A549 (cell line): ENCODE data around the gene LSM12. TPM values are rescaled to one million over a fixed set of nuclear protein-coding genes. Genes with fewer than 3 reads are reported as not detected.

Experiments
- ATAC-seq, 2 experiments: fragments of 200-7000 bp in 1 of 2; fragments of >200 bp in 1 of 2; cut with Nextera tagmentation in 1 of 2; cut with Tn5 transposase in 1 of 2; 3 replicates each; pipeline versions ENCODE4 v1.8.0 to v1.9.1; 2018 to 2020; ENCODE audit warnings: mild to moderate bottlenecking in 1 of 2, moderate library complexity in 1 of 2
- CTCF ChIA-PET: fragments of 300-600 bp; sonication (Branson Sonifier 250); formaldehyde crosslinking; extraction: SDS; loops from one replicate; lab custom pipeline; 2021; ENCODE audit warnings: antibody characterized with exemption, inconsistent platforms; lab: Yijun Ruan, JAX
- POLR2A ChIA-PET: fragments of 350-600 bp; formaldehyde crosslinking; extraction: SDS; loops from one replicate; lab custom pipeline; 2021; ENCODE audit warnings: antibody characterized with exemption, inconsistent platforms; lab: Yijun Ruan, JAX
- DNase-seq, 2 experiments: peaks; one replicate each; pipeline versions ENCODE4 v3.0.0 to v3.0.0-alpha.2; 2011 to 2016; ENCODE audit warnings: low read depth in 1 of 2, low spot score in 1 of 2
- FAIRE-seq: peaks from 2 replicates; lab custom pipeline; 2011; peaks lifted over from hg19 to GRCh38; lab: Jason Lieb, UNC
- H3K27ac ChIP-seq, 2 experiments: fragments of >200 bp; sonication (Bioruptor Twin); formaldehyde crosslinking; 3 replicates each; pipeline ENCODE4 v1.5.1; 2016 to 2017
- H3K4me1 ChIP-seq: fragments of >200 bp; sonication (Bioruptor Twin); formaldehyde crosslinking; 3 replicates; pipeline ENCODE4 v1.6.1; 2016
- H3K4me2 ChIP-seq: fragments of >200 bp; sonication (Bioruptor Twin); formaldehyde crosslinking; 3 replicates; pipeline ENCODE4 v1.6.1; 2016
- H3K4me3 ChIP-seq: fragments of >200 bp; sonication (Bioruptor Twin); formaldehyde crosslinking; 3 replicates; pipeline ENCODE4 v1.5.1; 2016
- H3K9me3 ChIP-seq: fragments of >200 bp; sonication (Bioruptor Twin); formaldehyde crosslinking; 3 replicates; pipeline ENCODE4 v1.6.1; 2016
- BHLHE40 ChIP-seq: IDR thresholded peaks from 2 replicates; pipeline ENCODE4 v1.6.1; 2012; ENCODE audit warnings: low read depth, low read length, inconsistent platforms
- CEBPB ChIP-seq, 2 experiments: fragments of >200 bp in 1 of 2; sonication (Bioruptor Twin) in 1 of 2; formaldehyde crosslinking in 1 of 2; IDR thresholded peaks; 2 replicates each; pipeline ENCODE4 v1.6.1; 2012 to 2016
- CHD4 ChIP-seq: fragments of 200-600 bp; sonication (generic); IDR thresholded peaks from 2 replicates; pipeline ENCODE4 v1.6.1; 2016; ENCODE audit warnings: antibody characterized with exemption, mild to moderate bottlenecking, borderline replicate concordance
- EHMT2 ChIP-seq: fragments of 200-600 bp; sonication (generic); IDR thresholded peaks from 2 replicates; pipeline ENCODE4 v1.6.1; 2016; ENCODE audit warnings: antibody characterized with exemption, low read depth, mild to moderate bottlenecking, moderate library complexity
- ELK1 ChIP-seq: fragments of 150-350 bp; IDR thresholded peaks from 2 replicates; pipeline ENCODE4 v1.6.1; 2014; ENCODE audit warnings: low read depth, mild to moderate bottlenecking, low read length
- ESRRA ChIP-seq: fragments of 150-350 bp; IDR thresholded peaks from 2 replicates; pipeline ENCODE4 v1.6.1; 2014; ENCODE audit warnings: mild to moderate bottlenecking, low read length, borderline replicate concordance
- FOSB ChIP-seq: fragments of 250-450 bp; sonication (Bioruptor Pico); IDR thresholded peaks from 2 replicates; pipeline ENCODE4 v1.5.0; 2020; ENCODE audit warnings: mild to moderate bottlenecking, moderate library complexity
- FOSL2 ChIP-seq, 2 experiments: fragments of 450-650 bp in 1 of 2; fragments of >200 bp in 1 of 2; sonication (Bioruptor Twin) in 1 of 2; formaldehyde crosslinking; IDR thresholded peaks; 2 replicates each; pipeline versions ENCODE4 v1.5.0 to v1.6.1; 2016 to 2020; ENCODE audit warnings: mild to moderate bottlenecking in 1 of 2, moderate library complexity in 1 of 2
- FOXS1 ChIP-seq: fragments of 250-450 bp; sonication (Bioruptor Pico); IDR thresholded peaks from 2 replicates; pipeline ENCODE4 v1.5.0; 2020; ENCODE audit warnings: mild to moderate bottlenecking, moderate library complexity
- HEYL ChIP-seq: fragments of 250-450 bp; sonication (Bioruptor Pico); IDR thresholded peaks from 2 replicates; pipeline ENCODE4 v1.8.0; 2021; ENCODE audit warnings: mild to moderate bottlenecking, moderate library complexity
- HOXB13 ChIP-seq: fragments of 250-450 bp; sonication (Bioruptor Pico); IDR thresholded peaks from 2 replicates; pipeline ENCODE4 v1.5.0; 2020; ENCODE audit warnings: low read depth, mild to moderate bottlenecking, moderate library complexity
- HOXB5 ChIP-seq: fragments of 250-450 bp; sonication (Bioruptor Pico); IDR thresholded peaks from 2 replicates; pipeline ENCODE4 v1.5.0; 2020; ENCODE audit warnings: mild to moderate bottlenecking, moderate library complexity
- JUN ChIP-seq, 2 experiments: fragments of >200 bp; sonication (Bioruptor Twin); formaldehyde crosslinking; IDR thresholded peaks; 2 replicates in 1 of 2; 3 replicates in 1 of 2; pipeline ENCODE4 v1.6.1; 2016 to 2017
- JUNB ChIP-seq: fragments of >200 bp; sonication (Bioruptor Twin); formaldehyde crosslinking; IDR thresholded peaks from 2 replicates; pipeline ENCODE4 v1.6.1; 2016
- KDM1A ChIP-seq: fragments of 200-600 bp; sonication (generic); IDR thresholded peaks from 2 replicates; pipeline ENCODE4 v1.6.1; 2016; ENCODE audit warnings: low read depth, mild to moderate bottlenecking
- MAFK ChIP-seq: fragments of 450-650 bp; IDR thresholded peaks from 2 replicates; pipeline ENCODE4 v1.6.1; 2014; ENCODE audit not compliant: partially characterized antibody
- MAZ ChIP-seq: fragments of 150-350 bp; IDR thresholded peaks from 2 replicates; pipeline ENCODE4 v1.6.1; 2014; ENCODE audit warnings: antibody characterized with exemption, low read depth, low read length, borderline replicate concordance
- NFE2L2 ChIP-seq: fragments of 150-350 bp; conservative IDR thresholded peaks from 2 replicates; pipeline ENCODE4 v1.6.1; 2014; ENCODE audit warnings: low read length
- NPAS2 ChIP-seq: fragments of 250-450 bp; sonication (Bioruptor Pico); IDR thresholded peaks from 2 replicates; pipeline ENCODE4 v1.8.0; 2022; ENCODE audit warnings: mild to moderate bottlenecking, moderate library complexity, borderline replicate concordance
- PHF8 ChIP-seq: fragments of 200-600 bp; sonication (generic); IDR thresholded peaks from 2 replicates; pipeline ENCODE4 v1.6.1; 2016; ENCODE audit warnings: low read depth, mild to moderate bottlenecking, antibody characterized with exemption, moderate library complexity, borderline replicate concordance
- POLR2A ChIP-seq: IDR thresholded peaks from 2 replicates; pipeline ENCODE4 v1.6.1; 2012; ENCODE audit warnings: mild to moderate bottlenecking, low read length
- RAD21 ChIP-seq, 2 experiments: fragments of >200 bp in 1 of 2; sonication (Bioruptor Twin) in 1 of 2; formaldehyde crosslinking in 1 of 2; IDR thresholded peaks in 1 of 2; conservative IDR thresholded peaks in 1 of 2; 2 replicates in 1 of 2; 3 replicates in 1 of 2; pipeline ENCODE4 v1.6.1; 2012 to 2018; ENCODE audit warnings: inconsistent platforms in 1 of 2
- RARB ChIP-seq: fragments of 250-450 bp; sonication (Bioruptor Pico); IDR thresholded peaks from 2 replicates; pipeline ENCODE4 v1.8.0; 2021; ENCODE audit warnings: mild to moderate bottlenecking, moderate library complexity
- RFX5 ChIP-seq: fragments of 450-650 bp; IDR thresholded peaks from 2 replicates; pipeline ENCODE4 v1.7.1; 2014; ENCODE audit warnings: antibody characterized with exemption, mild to moderate bottlenecking, moderate library complexity
- SMC3 ChIP-seq: fragments of >200 bp; sonication (Bioruptor Twin); formaldehyde crosslinking; IDR thresholded peaks from 3 replicates; pipeline ENCODE4 v1.6.1; 2018; ENCODE audit warnings: inconsistent platforms
- SREBF2 ChIP-seq: fragments of 450-650 bp; IDR thresholded peaks from 2 replicates; pipeline ENCODE4 v1.6.1; 2014; ENCODE audit warnings: mild to moderate bottlenecking, moderate library complexity
- TFCP2L1 ChIP-seq: fragments of 250-450 bp; sonication (Bioruptor Pico); IDR thresholded peaks from 2 replicates; pipeline ENCODE4 v1.5.0; 2021; ENCODE audit warnings: mild to moderate bottlenecking
- ZC3H11A ChIP-seq: fragments of 450-650 bp; IDR thresholded peaks from 2 replicates; pipeline ENCODE4 v1.6.1; 2014; ENCODE audit warnings: antibody characterized with exemption, mild to moderate bottlenecking
- ZFP36 ChIP-seq: fragments of 450-650 bp; IDR thresholded peaks from 2 replicates; pipeline ENCODE4 v1.6.1; 2014; ENCODE audit warnings: borderline replicate concordance; ENCODE audit not compliant: partially characterized antibody
- ZSCAN20 ChIP-seq: fragments of 250-450 bp; sonication (Bioruptor Pico); IDR thresholded peaks from 2 replicates; pipeline ENCODE4 v1.8.0; 2022; ENCODE audit warnings: mild to moderate bottlenecking, moderate library complexity
- WGBS: methylation state at CpG from one replicate; pipeline ENCODE4 v1.1.6; 2017; ENCODE audit errors: missing lambda C conversion rate; 5-methylcytosine and 5-hydroxymethylcytosine counted together
- polyA plus RNA-seq, 4 experiments: library from polyadenylated mRNA; depleted of rRNA in 3 of 4; stranded (reverse); fragments of >200 nt; fragmentation: RNase III in 1 of 4; extraction: RNeasy Plus Mini Kit Qiagen cat#74134 plus additional on column Dnase treatment in 1 of 4; gene quantifications; 2 replicates in 3 of 4; 3 replicates in 1 of 4; pipeline ENCODE4 v1.2.3, GENCODE V29; 2011 to 2017
- TF ChIP-seq, protein P1 (sequence below): fragments of >200 bp; sonication (Bioruptor Twin); formaldehyde crosslinking; IDR thresholded peaks from 2 replicates; pipeline ENCODE4 v1.6.1; 2016

Gene LSM12
- polyA plus RNA-seq, 2 of the 4 experiments (the other 2 are of a cell fraction), result 43.9 to 75.0 TPM

GRCh38 chr17:44029736-44030135 lies 36.7 kb downstream of the LSM12 start:
- Histone ChIP-seq H3K27ac (no peak overlapping the region), H3K4me3 (no peak overlapping the region), H3K4me1 (no peaks in the 10 kb centered on the region), H3K9me3 (no peaks in the 10 kb centered on the region), H3K4me2 (no peak overlapping the region)
- ChIA-PET POLR2A (interaction anchor here (0.6 to 1.2 kb wide), 3 partner anchors 21 to 192 kb away, joined by 3 read pairs; no protein-coding TSS in a partner anchor), CTCF (interaction anchor here (1.2 to 14.3 kb wide), 6 partner anchors 12 to 151 kb away, joined by 3 to 145 read pairs (median 16); no protein-coding TSS in a partner anchor)
- FAIRE-seq (no peak), DNase-seq (no peak), ATAC-seq (no peak; a peak in 1 of 6 replicates)
- WGBS, result 90% methylated on average over 5 of the region's 5 CpGs
- TF ChIP-seq NPAS2 (CRISPR knock-in tag), result no peak
- no peak for TF ChIP-seq SMC3
- no peak for TF ChIP-seq CHD4
- TF ChIP-seq RFX5, result no peak
- no peak for TF ChIP-seq FOSB
- no peak for TF ChIP-seq SREBF2
- TF ChIP-seq PHF8, result no peak
- no peak for TF ChIP-seq ZC3H11A
- no peak for TF ChIP-seq HOXB13 (CRISPR knock-in tag)
- no peak for TF ChIP-seq ESRRA
- no peak for TF ChIP-seq FOXS1 (CRISPR knock-in tag)
- no peak for TF ChIP-seq CEBPB (IDR thresholded peaks at IDR 0.05)
- TF ChIP-seq HOXB5 (CRISPR knock-in tag), result no peak

- no peak for DNase-seq
- TF ChIP-seq ELK1 (no peak), JUN (IDR thresholded peaks at IDR 0.05) (no peak), HEYL (CRISPR knock-in tag) (no peak), EHMT2 (no peak), POLR2A (no peak), JUNB (no peak), ZSCAN20 (CRISPR knock-in tag) (no peak), MAZ (no peak), HOXB13 (CRISPR knock-in tag) (no peak), FOSL2 (IDR thresholded peaks at IDR 0.05) (no peak), FOSL2 (CRISPR knock-in tag; IDR thresholded peaks at IDR 0.05) (no peak)
- TF ChIP-seq, protein P1, sequence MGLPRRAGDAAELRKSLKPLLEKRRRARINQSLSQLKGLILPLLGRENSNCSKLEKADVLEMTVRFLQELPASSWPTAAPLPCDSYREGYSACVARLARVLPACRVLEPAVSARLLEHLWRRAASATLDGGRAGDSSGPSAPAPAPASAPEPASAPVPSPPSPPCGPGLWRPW, result no peak
- no peak overlapping the region for H3K4me3 ChIP-seq
- ChIA-PET POLR2A (no interaction called here), CTCF (interaction anchor here (0.5 to 14.3 kb wide), 7 partner anchors 17 to 108 kb away, joined by 3 to 145 read pairs (median 3); no protein-coding TSS in a partner anchor)
- ATAC-seq, result no peak
- FAIRE-seq, result no peak
- H3K4me1 ChIP-seq, result no peaks in the 10 kb centered on the region
- WGBS, result 96% methylated on average over 4 of the region's 4 CpGs
- no peaks in the 10 kb centered on the region for H3K9me3 ChIP-seq
- H3K27ac ChIP-seq, result no peak overlapping the region
- no peak overlapping the region for H3K4me2 ChIP-seq
These were observed 41.6 kb downstream of the LSM12 start for GRCh38 chr17:44024853-44025252.

- WGBS, result 89% methylated on average over 6 of the region's 6 CpGs
- ChIA-PET CTCF (interaction anchor here (0.9 to 14.3 kb wide), 6 partner anchors 9 to 147 kb away, joined by 3 to 145 read pairs (median 4); partner anchors contain the start of gene ASB16), POLR2A (no interaction called here)
- ATAC-seq (peak in 1 of 2 experiments; percentile 17; a peak in 3 of 6 replicates), FAIRE-seq (no peak), DNase-seq (no peak)
- no peaks in the 10 kb centered on the region for H3K4me1 ChIP-seq
- H3K27ac ChIP-seq, result no peak overlapping the region
- TF ChIP-seq JUN (IDR thresholded peaks at IDR 0.05) (no peak), ZFP36 (no peak), HOXB13 (CRISPR knock-in tag) (no peak), MAFK (no peak), NFE2L2 (no peak), KDM1A (no peak), RARB (CRISPR knock-in tag) (no peak), RAD21 (conservative IDR thresholded peaks at IDR 0.05 in 1 of 2, IDR thresholded peaks at IDR 0.05 in 1 of 2) (no peak), BHLHE40 (no peak), HEYL (CRISPR knock-in tag) (no peak), ESRRA (no peak), POLR2A (no peak), MAZ (no peak), ZSCAN20 (CRISPR knock-in tag) (no peak), PHF8 (no peak), ELK1 (no peak), TFCP2L1 (CRISPR knock-in tag) (no peak), EHMT2 (no peak)
- H3K4me3 ChIP-seq, result no peak overlapping the region
- no peaks in the 10 kb centered on the region for H3K9me3 ChIP-seq
- no peak overlapping the region for H3K4me2 ChIP-seq
These were observed 42.2 kb downstream of the LSM12 start for GRCh38 chr17:44024271-44024663.
